SU-DHL-6 (cell line): ENCODE data around the gene ANKRD33B.

Experiments used
- CTCF ChIP-seq: fragments of 200-600 bp; sonication (generic); IDR thresholded peaks from one replicate; pipeline ENCODE4 v1.5.1; 2017; ENCODE audit warnings: antibody characterized with exemption, mild to moderate bottlenecking, low read length, moderate library complexity; ENCODE audit not compliant: insufficient read depth, poor library complexity, severe bottlenecking
- EZH2phosphoT487 ChIP-seq: fragments of 200-600 bp; sonication (generic), shearing (Covaris generic); conservative IDR thresholded peaks from 2 replicates; pipeline ENCODE4 v1.6.1; 2018; ENCODE audit warnings: mild to moderate bottlenecking, antibody characterized with exemption, low read length, moderate library complexity, mixed read lengths

- no peak for TF ChIP-seq CTCF
- no peak for TF ChIP-seq EZH2phosphoT487
These were observed 14.4 kb downstream of the ANKRD33B start for GRCh38 chr5:10578293-10578665.
